Lower lobe of right lung (tissue), 2 donors: Measurements from ENCODE around the gene VANGL1. TPM values are rescaled to one million over a fixed set of nuclear protein-coding genes. Genes with fewer than 3 reads are reported as not detected.
"Not testable (repeated sequence)": the region's sequence is repeated elsewhere in the genome, so short reads cannot be mapped to it uniquely, and the experiment has no call there.

ENCODE experiments used
- ATAC-seq, 2 donors: fragments of 200-7000 bp; cut with Tn5 transposase; one replicate each; pipeline ENCODE4 v1.9.1; 2020 to 2022; ENCODE audit warnings: mild to moderate bottlenecking in 2 of 2, moderate library complexity in 2 of 2
- DNase-seq: peaks from one replicate; pipeline ENCODE4 v3.0.0-alpha.2; 2020
- H3K27ac ChIP-seq: fragments of 200-600 bp; one replicate; pipeline ENCODE4 v1.8.0; 2022
- H3K27me3 ChIP-seq: fragments of 200-600 bp; one replicate; pipeline ENCODE4 v1.8.0; 2022; ENCODE audit warnings: low read depth
- H3K36me3 ChIP-seq: fragments of 200-600 bp; one replicate; pipeline ENCODE4 v1.8.0; 2022; ENCODE audit warnings: mild to moderate bottlenecking
- H3K4me1 ChIP-seq: fragments of 200-600 bp; one replicate; pipeline ENCODE4 v1.8.0; 2022
- H3K4me3 ChIP-seq: fragments of 200-600 bp; one replicate; pipeline ENCODE4 v1.8.0; 2022; ENCODE audit warnings: mild to moderate bottlenecking
- H3K9me3 ChIP-seq: fragments of 200-600 bp; one replicate; pipeline ENCODE4 v1.8.0; 2022
- intact Hi-C: fragments of 100-400 bp; cut with DNase I; formaldehyde crosslinking; loops from one replicate; pipeline ENCODE4 v1.11.0; 2022
- total RNA-seq: library from RNA; stranded (reverse); fragmentation: NEBNext Ultra II Directional; extraction: Animal tissue kit (Norgen Biotek cat#: 25700); gene quantifications from one replicate; pipeline ENCODE4 v1.2.1, GENCODE V29; 2021
- TF ChIP-seq, protein P1 (sequence below): fragments of 200-600 bp; IDR thresholded peaks from one replicate; pipeline ENCODE4 v1.8.0; 2022; ENCODE audit warnings: antibody characterized with exemption, mild to moderate bottlenecking
- donor health status: DM: no; HTN: yes; CAD: no; lungs with severe emphysema.

VANGL1 gene
- total RNA-seq, 1 donor from 2014 or later, result 10.9 TPM

GRCh38 chr1:115620453-115620852 lies 21.3 kb upstream of the VANGL1 start:
- H3K9me3 ChIP-seq, result peaks cover 17% of the 10 kb centered on the region
- H3K36me3 ChIP-seq, result no peaks in the 10 kb centered on the region
- no peak overlapping the region for H3K4me3 ChIP-seq
- no peaks in the 10 kb centered on the region for H3K27me3 ChIP-seq
- TF ChIP-seq, protein P1, sequence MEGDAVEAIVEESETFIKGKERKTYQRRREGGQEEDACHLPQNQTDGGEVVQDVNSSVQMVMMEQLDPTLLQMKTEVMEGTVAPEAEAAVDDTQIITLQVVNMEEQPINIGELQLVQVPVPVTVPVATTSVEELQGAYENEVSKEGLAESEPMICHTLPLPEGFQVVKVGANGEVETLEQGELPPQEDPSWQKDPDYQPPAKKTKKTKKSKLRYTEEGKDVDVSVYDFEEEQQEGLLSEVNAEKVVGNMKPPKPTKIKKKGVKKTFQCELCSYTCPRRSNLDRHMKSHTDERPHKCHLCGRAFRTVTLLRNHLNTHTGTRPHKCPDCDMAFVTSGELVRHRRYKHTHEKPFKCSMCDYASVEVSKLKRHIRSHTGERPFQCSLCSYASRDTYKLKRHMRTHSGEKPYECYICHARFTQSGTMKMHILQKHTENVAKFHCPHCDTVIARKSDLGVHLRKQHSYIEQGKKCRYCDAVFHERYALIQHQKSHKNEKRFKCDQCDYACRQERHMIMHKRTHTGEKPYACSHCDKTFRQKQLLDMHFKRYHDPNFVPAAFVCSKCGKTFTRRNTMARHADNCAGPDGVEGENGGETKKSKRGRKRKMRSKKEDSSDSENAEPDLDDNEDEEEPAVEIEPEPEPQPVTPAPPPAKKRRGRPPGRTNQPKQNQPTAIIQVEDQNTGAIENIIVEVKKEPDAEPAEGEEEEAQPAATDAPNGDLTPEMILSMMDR, result no peak
- intact Hi-C loops, result no loop called here
- no peaks in the 10 kb centered on the region for H3K4me1 ChIP-seq
- DNase-seq (no peak), ATAC-seq (no peak)
- no peak overlapping the region for H3K27ac ChIP-seq

DNA sequence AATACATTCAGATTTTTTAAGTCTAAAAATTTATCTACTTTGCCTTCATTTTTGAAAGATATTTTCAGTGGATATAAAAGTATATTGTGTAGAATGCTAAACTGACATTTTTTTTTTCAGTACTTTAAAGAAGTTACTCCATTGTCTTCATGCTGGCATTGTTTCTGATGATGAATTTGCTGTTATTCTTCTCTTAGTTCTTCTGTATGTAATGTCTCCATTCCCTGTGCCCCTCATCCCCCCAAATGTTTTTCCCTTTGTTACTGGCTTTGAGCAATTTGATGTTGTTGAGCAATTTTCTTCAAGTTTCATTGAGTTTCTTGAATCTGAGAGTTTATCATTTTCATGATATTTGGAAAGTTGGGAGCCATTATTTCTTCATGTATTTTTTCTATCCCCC lies 20.8 kb upstream of the VANGL1 start:
- H3K9me3 ChIP-seq, result peaks cover 17% of the 10 kb centered on the region
- intact Hi-C loops, result no loop called here
- DNase-seq (no peak), ATAC-seq (no peak)
- no peak overlapping the region for H3K4me3 ChIP-seq
- H3K27ac ChIP-seq, result no peak overlapping the region
- H3K4me1 ChIP-seq, result no peaks in the 10 kb centered on the region
- no peaks in the 10 kb centered on the region for H3K27me3 ChIP-seq
- TF ChIP-seq, protein P1, result no peak
- no peaks in the 10 kb centered on the region for H3K36me3 ChIP-seq

GRCh38 chr1:115624859-115625258 lies 16.9 kb upstream of the VANGL1 start:
- intact Hi-C loops, result no loop called here

GRCh38 chr1:115630342-115630741 lies 11.4 kb upstream of the VANGL1 start:
- DNase-seq (no peak), ATAC-seq (no peak)
- H3K4me3 ChIP-seq, result no peak overlapping the region
- H3K4me1 ChIP-seq, result no peaks in the 10 kb centered on the region
- TF ChIP-seq, protein P1, result no peak
- no peaks in the 10 kb centered on the region for H3K36me3 ChIP-seq
- no peaks in the 10 kb centered on the region for H3K9me3 ChIP-seq
- intact Hi-C loops, result no loop called here
- H3K27me3 ChIP-seq, result no peaks in the 10 kb centered on the region
- no peak overlapping the region for H3K27ac ChIP-seq

More at GRCh38 chr1:115624859-115625258, 16.9 kb upstream of the VANGL1 start:
- Histone ChIP-seq H3K4me1 (no peaks in the 10 kb centered on the region), H3K36me3 (no peaks in the 10 kb centered on the region), H3K27ac (no peak overlapping the region), H3K9me3 (peaks cover 14% of the 10 kb centered on the region), H3K4me3 (no peak overlapping the region), H3K27me3 (no peaks in the 10 kb centered on the region)
- TF ChIP-seq, protein P1, result no peak
- no peak for ATAC-seq
- DNase-seq, result no peak

GRCh38 chr1:115632251-115633026 lies 9.3 kb upstream of the VANGL1 start:
- Histone ChIP-seq H3K4me3 (no peak overlapping the region), H3K9me3 (no peaks in the 10 kb centered on the region), H3K4me1 (no peaks in the 10 kb centered on the region), H3K27ac (no peak overlapping the region), H3K27me3 (no peaks in the 10 kb centered on the region), H3K36me3 (no peaks in the 10 kb centered on the region)
- intact Hi-C loops, result no loop called here
- DNase-seq (no peak), ATAC-seq (no peak)
- TF ChIP-seq, protein P1, result no peak

DNA sequence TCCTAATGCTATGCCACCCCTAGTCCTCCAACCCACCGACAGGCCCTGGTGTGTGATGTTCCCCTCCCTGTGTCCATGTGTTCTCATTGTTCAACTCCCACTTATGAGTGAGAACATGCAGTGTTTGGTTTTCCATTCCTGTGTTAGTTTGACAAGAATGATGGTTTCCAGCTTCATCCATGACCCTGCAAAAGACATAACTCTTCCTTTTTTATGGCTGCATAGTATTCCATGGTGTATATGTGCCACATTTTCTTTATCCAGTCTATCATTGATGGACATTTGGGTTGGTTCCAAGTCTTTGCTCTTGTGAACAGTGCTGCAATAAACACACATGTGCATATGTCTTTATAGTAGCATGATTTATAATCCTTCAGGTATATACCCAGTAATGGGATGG lies 8.2 kb upstream of the VANGL1 start:
- H3K36me3 ChIP-seq, H3K4me3 ChIP-seq, intact Hi-C loops, H3K27ac ChIP-seq, H3K27me3 ChIP-seq, ATAC-seq, DNase-seq, H3K4me1 ChIP-seq, H3K9me3 ChIP-seq: not testable (repeated sequence)

DNA sequence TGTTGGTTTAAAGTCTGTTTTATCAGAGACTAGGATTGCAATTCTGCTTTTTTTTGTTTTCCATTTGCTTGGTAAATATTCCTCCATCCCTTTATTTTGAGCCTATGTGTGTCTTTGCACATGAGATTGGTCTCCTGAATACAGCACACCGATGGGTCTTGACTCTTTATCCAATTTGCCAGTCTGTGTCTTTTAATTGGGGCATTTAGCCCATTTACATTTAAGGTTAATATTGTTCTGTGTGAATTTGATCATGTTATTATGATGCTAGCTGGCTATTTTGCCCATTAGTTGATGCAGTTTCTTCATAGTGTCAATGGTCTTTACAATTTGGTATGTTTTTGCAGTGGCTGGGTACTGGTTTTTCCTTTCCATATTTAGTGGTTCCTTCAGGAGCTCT lies 4.5 kb upstream of the VANGL1 start:
- H3K9me3 ChIP-seq, H3K27me3 ChIP-seq, H3K4me3 ChIP-seq, H3K27ac ChIP-seq, intact Hi-C loops, ATAC-seq, H3K36me3 ChIP-seq, H3K4me1 ChIP-seq, DNase-seq: not testable (repeated sequence)
